Uterus (tissue), 4 donors: ENCODE measurements around the gene SLC17A2. TPM values are rescaled to one million over a fixed set of nuclear protein-coding genes. Genes with fewer than 3 reads are reported as not detected.

Experiments
- DNase-seq, 2 donors: peaks; one replicate each; pipeline ENCODE4 v3.0.0-alpha.2; 2019 to 2020
- H3K27ac ChIP-seq, 2 donors: fragments of 200-600 bp; sonication (generic); 1 replicate in 1 of 2; 2 replicates in 1 of 2; pipeline ENCODE4 v1.5.1; 2016 to 2018
- H3K27me3 ChIP-seq, 2 donors: fragments of 200-600 bp; sonication (generic); one replicate each; pipeline ENCODE4 v1.5.1; 2018 to 2019; ENCODE audit warnings: control low read depth in 1 of 2
- H3K36me3 ChIP-seq, 2 donors: fragments of 200-600 bp; sonication (generic); one replicate each; pipeline ENCODE4 v1.5.1; 2019; ENCODE audit warnings: control low read depth in 1 of 2
- H3K4me1 ChIP-seq, 2 donors: fragments of 200-600 bp; sonication (generic); one replicate each; pipeline ENCODE4 v1.5.1; 2018 to 2019; ENCODE audit warnings: control low read depth in 1 of 2
- H3K4me3 ChIP-seq, 2 donors: fragments of 200-600 bp; sonication (generic); 1 replicate in 1 of 2; 2 replicates in 1 of 2; pipeline ENCODE4 v1.5.1; 2018 to 2019; ENCODE audit warnings: mild to moderate bottlenecking in 1 of 2
- H3K9me3 ChIP-seq, 2 donors: fragments of 200-600 bp; sonication (generic); one replicate each; pipeline ENCODE4 v1.5.1; 2019; ENCODE audit warnings: control low read depth in 1 of 2
- CTCF ChIP-seq, 4 experiments: fragments of 200-600 bp in 2 of 4; fragments of 450-650 bp in 2 of 4; sonication (generic) in 2 of 4; IDR thresholded peaks; one replicate each; pipeline ENCODE4 v1.5.1; 2016 to 2019; ENCODE audit warnings: antibody characterized with exemption in 4 of 4, mild to moderate bottlenecking in 2 of 4, moderate library complexity in 1 of 4
- POLR2A ChIP-seq, 2 donors: fragments of 450-650 bp; IDR thresholded peaks; one replicate each; pipeline ENCODE4 v1.6.1; 2016; ENCODE audit warnings: antibody characterized with exemption in 2 of 2, mild to moderate bottlenecking in 1 of 2, moderate library complexity in 1 of 2
- intact Hi-C: fragments of 100-400 bp; cut with DNase I; formaldehyde crosslinking; loops from one replicate; pipeline ENCODE4 v1.15.1; 2023; ENCODE audit warnings: low total_unique reads
- total RNA-seq, 4 donors: library from RNA; depleted of rRNA in 3 of 4; stranded (reverse); fragments of >200 nt in 3 of 4; gene quantifications; one replicate each; pipeline versions ENCODE4 v1.1.0 to v1.2.4, GENCODE V29; 2014 to 2023
- donor health status: DM: yes; HTN: yes; CAD: no.

The SLC17A2 gene
- total RNA-seq, 4 donors from 2014 or later: not detected

- Histone ChIP-seq H3K36me3 (no peaks in the 10 kb centered on the region), H3K9me3 (no peaks in the 10 kb centered on the region), H3K4me1 (no peaks in the 10 kb centered on the region), H3K4me3 (no peak overlapping the region), H3K27me3 (no peaks in the 10 kb centered on the region), H3K27ac (no peak overlapping the region)
- DNase-seq: no peak
- TF ChIP-seq CTCF (IDR thresholded peaks at IDR 0.05) (no peak), POLR2A (IDR thresholded peaks at IDR 0.05) (no peak)
- intact Hi-C loops: no loop called here
Measured at GRCh38 chr6:25919657-25920056, 10.8 kb downstream of the SLC17A2 start.

- no peak overlapping the region for H3K27ac ChIP-seq
- no peak for TF ChIP-seq POLR2A (IDR thresholded peaks at IDR 0.05)
- TF ChIP-seq CTCF (IDR thresholded peaks at IDR 0.05): no peak
- no peaks in the 10 kb centered on the region for H3K27me3 ChIP-seq
- DNase-seq: no peak
- no peak overlapping the region for H3K4me3 ChIP-seq
- no peaks in the 10 kb centered on the region for H3K4me1 ChIP-seq
- no peaks in the 10 kb centered on the region for H3K36me3 ChIP-seq
- no peaks in the 10 kb centered on the region for H3K9me3 ChIP-seq
- intact Hi-C loops: no loop called here
Measured at GRCh38 chr6:25918083-25918683, 12.3 kb downstream of the SLC17A2 start.

GRCh38 chr6:25916789-25917490 lies 13.6 kb downstream of the SLC17A2 start:
- TF ChIP-seq POLR2A (IDR thresholded peaks at IDR 0.05): no peak
- TF ChIP-seq CTCF (IDR thresholded peaks at IDR 0.05): no peak
- no peaks in the 10 kb centered on the region for H3K9me3 ChIP-seq
- no peak overlapping the region for H3K27ac ChIP-seq
- no peaks in the 10 kb centered on the region for H3K4me1 ChIP-seq
- H3K27me3 ChIP-seq: no peaks in the 10 kb centered on the region
- intact Hi-C loops: no loop called here
- no peak overlapping the region for H3K4me3 ChIP-seq
- DNase-seq: no peak
- no peaks in the 10 kb centered on the region for H3K36me3 ChIP-seq

GRCh38 chr6:25916330-25916729 lies 14.2 kb downstream of the SLC17A2 start:
- no peak for DNase-seq
- Histone ChIP-seq H3K27ac (no peak overlapping the region), H3K36me3 (no peaks in the 10 kb centered on the region), H3K4me3 (no peak overlapping the region), H3K4me1 (no peaks in the 10 kb centered on the region), H3K27me3 (no peaks in the 10 kb centered on the region), H3K9me3 (no peaks in the 10 kb centered on the region)
- no peak for TF ChIP-seq POLR2A (IDR thresholded peaks at IDR 0.05)
- TF ChIP-seq CTCF (IDR thresholded peaks at IDR 0.05): no peak
- intact Hi-C loops: no loop called here

GRCh38 chr6:25913741-25914140 lies 16.8 kb downstream of the SLC17A2 start:
- intact Hi-C loops: no loop called here
- H3K27me3 ChIP-seq: no peaks in the 10 kb centered on the region
- no peaks in the 10 kb centered on the region for H3K4me1 ChIP-seq
- no peak overlapping the region for H3K4me3 ChIP-seq
- H3K36me3 ChIP-seq: no peaks in the 10 kb centered on the region
- H3K27ac ChIP-seq: no peak overlapping the region
- no peak for DNase-seq
- no peak for TF ChIP-seq CTCF (IDR thresholded peaks at IDR 0.05)
- TF ChIP-seq POLR2A (IDR thresholded peaks at IDR 0.05): no peak
- no peaks in the 10 kb centered on the region for H3K9me3 ChIP-seq
